Measurements from ENCODE around the gene ZNF140. TPM values are rescaled to one million over a fixed set of nuclear protein-coding genes. Genes with fewer than 3 reads are reported as not detected.

Gene ZNF140
- 7.6 to 9.6 TPM (median 9.1 TPM) in 5 replicates for total RNA-seq (2022; extraction: Qiagen RNA extraction)

GRCh38 chr12:133080368-133081158, at the start of gene ZNF140:
Gene ZNF140, plus strand, starts transcription at chr12:133080923. Its CDS starts 398 bp downstream, at chr12:133081321.

GRCh38 chr12:133037207-133038005, 43.3 kb upstream of the ZNF140 start, which contains the start of gene ZNF84:
Gene ZNF84, plus strand, starts transcription at chr12:133037509. Its CDS starts 3,959 bp downstream, at chr12:133041468.

GRCh38 chr12:133130038-133130807, 49.5 kb downstream of the ZNF140 start, which contains the start of the genes ZNF10 and ZNF891:
Gene ZNF10, plus strand, starts transcription at chr12:133130627. Its CDS starts 13,866 bp downstream, at chr12:133144493.
Gene ZNF891, minus strand, starts transcription at chr12:133130274. Its CDS starts 8,356 bp downstream, at chr12:133121918.

Other genes with a start within 250 kb of the ZNF140 start
- gene CHFR, start 193.3 kb upstream of the ZNF140 start, total RNA-seq (2022; extraction: Qiagen RNA extraction), result 19.1 to 25.7 TPM (median 23.0 TPM) in 5 replicates
- gene ZNF605, start 124.6 kb upstream of the ZNF140 start, total RNA-seq (2022; extraction: Qiagen RNA extraction), result 1.9 to 4.4 TPM (median 3.6 TPM) in 5 replicates
- gene ZNF26, start 94.6 kb upstream of the ZNF140 start, total RNA-seq (2022; extraction: Qiagen RNA extraction), result 6.3 to 9.1 TPM (median 8.1 TPM) in 5 replicates
- 11.0 to 12.9 TPM (median 11.9 TPM) in 5 replicates for gene ZNF84, start 43.4 kb upstream of the ZNF140 start, total RNA-seq (2022; extraction: Qiagen RNA extraction)
- gene ZNF891, start 49.4 kb downstream of the ZNF140 start, total RNA-seq (2022; extraction: Qiagen RNA extraction), result 0.30 to 0.41 TPM (median 0.34 TPM) in 5 replicates
- 1.0 to 1.7 TPM (median 1.6 TPM) in 5 replicates for gene ZNF10, start 49.7 kb downstream of the ZNF140 start, total RNA-seq (2022; extraction: Qiagen RNA extraction)
- gene ZNF268, start 100.6 kb downstream of the ZNF140 start, total RNA-seq (2022; extraction: Qiagen RNA extraction), result 10.1 to 14.0 TPM (median 13.1 TPM) in 5 replicates
- not detected in 5 replicates for gene ANHX, start 155.0 kb downstream of the ZNF140 start, total RNA-seq (2022; extraction: Qiagen RNA extraction)